HEK293 (cell line): ENCODE results near the gene PCBP3.
A peak's percentile ranks its signal among the peaks of the same experiment; 100 is the strongest.

Experiments
- CTCF ChIA-PET: fragments of 350-600 bp; formaldehyde crosslinking; extraction: SDS; loops from one replicate; lab custom pipeline; 2021; ENCODE audit warnings: antibody characterized with exemption; lab: Yijun Ruan, JAX
- POLR2A ChIA-PET: fragments of 300-600 bp; formaldehyde crosslinking; extraction: SDS; loops from one replicate; lab custom pipeline; 2020; ENCODE audit warnings: antibody characterized with exemption, inconsistent platforms; lab: Yijun Ruan, JAX
- H3K27ac ChIP-seq: fragments of 200-500 bp; sonication (Bioruptor generic); 2 replicates; pipeline ENCODE4 v1.5.1; 2014; ENCODE audit warnings: low read depth, low read length, control low read depth, inconsistent platforms; ENCODE audit errors: extremely low read depth
- H3K36me3 ChIP-seq, 2 experiments: fragments of 200-500 bp in 1 of 2; sonication (Bioruptor generic) in 1 of 2; 1 replicate in 1 of 2; 2 replicates in 1 of 2; pipeline ENCODE4 v1.5.1; 2014 to 2017; ENCODE audit warnings: inconsistent platforms in 2 of 2, low read length in 2 of 2; ENCODE audit not compliant: control insufficient read depth in 2 of 2, insufficient read depth in 1 of 2
- H3K4me1 ChIP-seq: fragments of 200-500 bp; sonication (Bioruptor generic); 2 replicates; pipeline ENCODE4 v1.5.1; 2014; ENCODE audit warnings: mild to moderate bottlenecking, low read length, inconsistent platforms; ENCODE audit not compliant: control insufficient read depth, insufficient read depth
- H3K4me3 ChIP-seq: 2 replicates; pipeline ENCODE4 v1.5.1; 2011; ENCODE audit warnings: low read depth, mild to moderate bottlenecking, control low read depth, low read length, moderate library complexity
- H3K9me3 ChIP-seq: fragments of 200-500 bp; sonication (Bioruptor generic); 2 replicates; pipeline ENCODE4 v1.5.1; 2014; ENCODE audit warnings: low read depth, low read length, inconsistent platforms; ENCODE audit not compliant: control insufficient read depth, insufficient read depth
- GLI4 ChIP-seq: fragments of 450-650 bp; formaldehyde crosslinking; IDR thresholded peaks from 2 replicates; pipeline ENCODE4 v1.5.1; 2016; ENCODE audit warnings: missing biosample characterization, missing genetic modification characterization
- KLF16 ChIP-seq: fragments of 450-650 bp; formaldehyde crosslinking; IDR thresholded peaks from 2 replicates; pipeline ENCODE4 v1.5.1; 2017; ENCODE audit warnings: missing biosample characterization, missing genetic modification characterization
- KLF8 ChIP-seq: fragments of 450-650 bp; formaldehyde crosslinking; IDR thresholded peaks from 2 replicates; pipeline ENCODE4 v1.5.1; 2016; ENCODE audit warnings: missing biosample characterization, missing genetic modification characterization
- ZBTB8A ChIP-seq: fragments of 450-650 bp; formaldehyde crosslinking; IDR thresholded peaks from 2 replicates; pipeline ENCODE4 v1.5.1; 2016; ENCODE audit warnings: missing biosample characterization, missing genetic modification characterization
- ZIC2 ChIP-seq: fragments of 450-650 bp; formaldehyde crosslinking; IDR thresholded peaks from 2 replicates; pipeline ENCODE4 v1.5.1; 2016; ENCODE audit warnings: missing biosample characterization, missing genetic modification characterization
- ZNF157 ChIP-seq: fragments of 450-650 bp; formaldehyde crosslinking; IDR thresholded peaks from 2 replicates; pipeline ENCODE4 v1.5.1; 2016; ENCODE audit warnings: missing biosample characterization, missing genetic modification characterization
- ZNF214 ChIP-seq: fragments of 450-650 bp; formaldehyde crosslinking; IDR thresholded peaks from 2 replicates; pipeline ENCODE4 v1.5.1; 2017; ENCODE audit warnings: missing biosample characterization, mild to moderate bottlenecking, missing genetic modification characterization, borderline replicate concordance
- ZNF335 ChIP-seq: fragments of 450-650 bp; formaldehyde crosslinking; conservative IDR thresholded peaks from 2 replicates; pipeline ENCODE4 v1.5.1; 2016; ENCODE audit warnings: missing biosample characterization, missing genetic modification characterization
- ZNF354C ChIP-seq: fragments of 450-650 bp; formaldehyde crosslinking; IDR thresholded peaks from 2 replicates; pipeline ENCODE4 v1.5.1; 2016; ENCODE audit warnings: missing biosample characterization, missing genetic modification characterization, low read depth, borderline replicate concordance
- ZNF37A ChIP-seq: fragments of 450-650 bp; IDR thresholded peaks from 2 replicates; pipeline ENCODE4 v1.5.1; 2018; ENCODE audit warnings: missing biosample characterization, missing genetic modification characterization
- ZNF423 ChIP-seq: fragments of 450-650 bp; formaldehyde crosslinking; IDR thresholded peaks from 2 replicates; pipeline ENCODE4 v1.5.1; 2016; ENCODE audit warnings: missing biosample characterization, missing genetic modification characterization
- ZNF433 ChIP-seq: fragments of 450-650 bp; formaldehyde crosslinking; IDR thresholded peaks from 2 replicates; pipeline ENCODE4 v1.5.1; 2016; ENCODE audit warnings: missing biosample characterization, missing genetic modification characterization, low read depth
- ZNF48 ChIP-seq: fragments of 450-650 bp; formaldehyde crosslinking; IDR thresholded peaks from 2 replicates; pipeline ENCODE4 v1.5.1; 2016; ENCODE audit warnings: missing biosample characterization, missing genetic modification characterization
- ZNF677 ChIP-seq: fragments of 450-650 bp; IDR thresholded peaks from 2 replicates; pipeline ENCODE4 v1.5.0; 2018; ENCODE audit warnings: missing biosample characterization, mild to moderate bottlenecking, missing genetic modification characterization, moderate library complexity
- ZNF76 ChIP-seq: fragments of 450-650 bp; formaldehyde crosslinking; IDR thresholded peaks from 2 replicates; pipeline ENCODE4; 2016; ENCODE audit warnings: low read depth, missing biosample characterization, missing genetic modification characterization, borderline replicate concordance
- ZNF768 ChIP-seq: fragments of 450-650 bp; formaldehyde crosslinking; IDR thresholded peaks from 2 replicates; pipeline ENCODE4 v1.5.1; 2018; ENCODE audit warnings: missing biosample characterization, mild to moderate bottlenecking, missing genetic modification characterization
- ZNF776 ChIP-seq: fragments of 450-650 bp; formaldehyde crosslinking; IDR thresholded peaks from 2 replicates; pipeline ENCODE4 v1.5.0; 2017; ENCODE audit warnings: missing biosample characterization, missing genetic modification characterization, borderline replicate concordance
- ZNF791 ChIP-seq: fragments of 450-650 bp; formaldehyde crosslinking; IDR thresholded peaks from 2 replicates; pipeline ENCODE4 v1.5.1; 2016; ENCODE audit warnings: missing biosample characterization, missing genetic modification characterization
- ZSCAN30 ChIP-seq: fragments of 450-650 bp; IDR thresholded peaks from 2 replicates; pipeline ENCODE4 v1.5.1; 2018; ENCODE audit warnings: missing biosample characterization, mild to moderate bottlenecking, missing genetic modification characterization, moderate library complexity
- TF ChIP-seq, protein P1 (sequence below): fragments of 450-650 bp; formaldehyde crosslinking; IDR thresholded peaks from 2 replicates; pipeline ENCODE4 v1.5.1; 2017; ENCODE audit warnings: missing biosample characterization, missing genetic modification characterization
- TF ChIP-seq, protein P2 (sequence below): fragments of 450-650 bp; formaldehyde crosslinking; IDR thresholded peaks from 2 replicates; pipeline ENCODE4 v1.5.1; 2017; ENCODE audit warnings: missing biosample characterization, missing genetic modification characterization
- TF ChIP-seq, protein P3 (sequence below): fragments of 450-650 bp; formaldehyde crosslinking; IDR thresholded peaks from 2 replicates; pipeline ENCODE4 v1.5.1; 2017; ENCODE audit warnings: missing biosample characterization, missing genetic modification characterization
- TF ChIP-seq, protein P4 (sequence below): fragments of 450-650 bp; formaldehyde crosslinking; IDR thresholded peaks from 2 replicates; pipeline ENCODE4 v1.5.1; 2016; ENCODE audit warnings: missing biosample characterization, missing genetic modification characterization
- TF ChIP-seq, protein P5 (sequence below): fragments of 450-650 bp; formaldehyde crosslinking; IDR thresholded peaks from 2 replicates; pipeline ENCODE4 v1.5.1; 2016; ENCODE audit warnings: missing biosample characterization, missing genetic modification characterization

The PCBP3 gene

DNA sequence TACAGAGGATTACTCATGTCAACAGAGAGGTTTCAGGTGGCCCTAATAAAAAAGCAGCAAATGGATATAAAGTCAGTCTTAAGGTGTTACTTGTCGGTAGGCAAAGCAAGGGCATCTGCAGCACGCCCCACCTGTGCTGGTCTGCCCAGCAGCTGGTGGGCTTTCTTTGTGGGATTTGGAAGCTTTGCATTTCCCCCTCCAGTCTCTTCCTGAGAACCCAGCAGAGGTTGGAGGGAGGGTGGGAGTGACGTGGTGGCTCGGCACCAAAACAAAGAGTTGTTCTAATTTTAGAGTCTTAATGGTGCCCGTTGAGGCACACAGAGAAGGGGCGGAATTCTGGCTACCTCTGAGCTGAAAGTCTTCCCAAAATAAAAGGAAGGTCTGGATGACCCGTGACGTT is 4.8 kb upstream of the PCBP3 start:
- TF ChIP-seq ZNF791 (no peak), ZNF354C (tag by site-specific recombination) (no peak), ZNF76 (tag by site-specific recombination) (no peak), ZNF48 (tag by site-specific recombination) (no peak), ZNF768 (tag by site-specific recombination) (no peak), ZNF335 (no peak), GLI4 (tag by site-specific recombination) (no peak), ZNF214 (tag by site-specific recombination) (no peak), ZNF423 (tag by site-specific recombination) (no peak)
- TF ChIP-seq, protein P1, sequence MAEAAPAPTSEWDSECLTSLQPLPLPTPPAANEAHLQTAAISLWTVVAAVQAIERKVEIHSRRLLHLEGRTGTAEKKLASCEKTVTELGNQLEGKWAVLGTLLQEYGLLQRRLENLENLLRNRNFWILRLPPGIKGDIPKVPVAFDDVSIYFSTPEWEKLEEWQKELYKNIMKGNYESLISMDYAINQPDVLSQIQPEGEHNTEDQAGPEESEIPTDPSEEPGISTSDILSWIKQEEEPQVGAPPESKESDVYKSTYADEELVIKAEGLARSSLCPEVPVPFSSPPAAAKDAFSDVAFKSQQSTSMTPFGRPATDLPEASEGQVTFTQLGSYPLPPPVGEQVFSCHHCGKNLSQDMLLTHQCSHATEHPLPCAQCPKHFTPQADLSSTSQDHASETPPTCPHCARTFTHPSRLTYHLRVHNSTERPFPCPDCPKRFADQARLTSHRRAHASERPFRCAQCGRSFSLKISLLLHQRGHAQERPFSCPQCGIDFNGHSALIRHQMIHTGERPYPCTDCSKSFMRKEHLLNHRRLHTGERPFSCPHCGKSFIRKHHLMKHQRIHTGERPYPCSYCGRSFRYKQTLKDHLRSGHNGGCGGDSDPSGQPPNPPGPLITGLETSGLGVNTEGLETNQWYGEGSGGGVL (tag by site-specific recombination): 0 out of 2 replicates have a peak, but pooled peaks have one; percentile 23
- TF ChIP-seq, protein P2, sequence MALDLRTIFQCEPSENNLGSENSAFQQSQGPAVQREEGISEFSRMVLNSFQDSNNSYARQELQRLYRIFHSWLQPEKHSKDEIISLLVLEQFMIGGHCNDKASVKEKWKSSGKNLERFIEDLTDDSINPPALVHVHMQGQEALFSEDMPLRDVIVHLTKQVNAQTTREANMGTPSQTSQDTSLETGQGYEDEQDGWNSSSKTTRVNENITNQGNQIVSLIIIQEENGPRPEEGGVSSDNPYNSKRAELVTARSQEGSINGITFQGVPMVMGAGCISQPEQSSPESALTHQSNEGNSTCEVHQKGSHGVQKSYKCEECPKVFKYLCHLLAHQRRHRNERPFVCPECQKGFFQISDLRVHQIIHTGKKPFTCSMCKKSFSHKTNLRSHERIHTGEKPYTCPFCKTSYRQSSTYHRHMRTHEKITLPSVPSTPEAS (tag by site-specific recombination): no peak
- TF ChIP-seq, protein P3, sequence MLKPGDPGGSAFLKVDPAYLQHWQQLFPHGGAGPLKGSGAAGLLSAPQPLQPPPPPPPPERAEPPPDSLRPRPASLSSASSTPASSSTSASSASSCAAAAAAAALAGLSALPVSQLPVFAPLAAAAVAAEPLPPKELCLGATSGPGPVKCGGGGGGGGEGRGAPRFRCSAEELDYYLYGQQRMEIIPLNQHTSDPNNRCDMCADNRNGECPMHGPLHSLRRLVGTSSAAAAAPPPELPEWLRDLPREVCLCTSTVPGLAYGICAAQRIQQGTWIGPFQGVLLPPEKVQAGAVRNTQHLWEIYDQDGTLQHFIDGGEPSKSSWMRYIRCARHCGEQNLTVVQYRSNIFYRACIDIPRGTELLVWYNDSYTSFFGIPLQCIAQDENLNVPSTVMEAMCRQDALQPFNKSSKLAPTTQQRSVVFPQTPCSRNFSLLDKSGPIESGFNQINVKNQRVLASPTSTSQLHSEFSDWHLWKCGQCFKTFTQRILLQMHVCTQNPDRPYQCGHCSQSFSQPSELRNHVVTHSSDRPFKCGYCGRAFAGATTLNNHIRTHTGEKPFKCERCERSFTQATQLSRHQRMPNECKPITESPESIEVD: no peak
- TF ChIP-seq, protein P4, sequence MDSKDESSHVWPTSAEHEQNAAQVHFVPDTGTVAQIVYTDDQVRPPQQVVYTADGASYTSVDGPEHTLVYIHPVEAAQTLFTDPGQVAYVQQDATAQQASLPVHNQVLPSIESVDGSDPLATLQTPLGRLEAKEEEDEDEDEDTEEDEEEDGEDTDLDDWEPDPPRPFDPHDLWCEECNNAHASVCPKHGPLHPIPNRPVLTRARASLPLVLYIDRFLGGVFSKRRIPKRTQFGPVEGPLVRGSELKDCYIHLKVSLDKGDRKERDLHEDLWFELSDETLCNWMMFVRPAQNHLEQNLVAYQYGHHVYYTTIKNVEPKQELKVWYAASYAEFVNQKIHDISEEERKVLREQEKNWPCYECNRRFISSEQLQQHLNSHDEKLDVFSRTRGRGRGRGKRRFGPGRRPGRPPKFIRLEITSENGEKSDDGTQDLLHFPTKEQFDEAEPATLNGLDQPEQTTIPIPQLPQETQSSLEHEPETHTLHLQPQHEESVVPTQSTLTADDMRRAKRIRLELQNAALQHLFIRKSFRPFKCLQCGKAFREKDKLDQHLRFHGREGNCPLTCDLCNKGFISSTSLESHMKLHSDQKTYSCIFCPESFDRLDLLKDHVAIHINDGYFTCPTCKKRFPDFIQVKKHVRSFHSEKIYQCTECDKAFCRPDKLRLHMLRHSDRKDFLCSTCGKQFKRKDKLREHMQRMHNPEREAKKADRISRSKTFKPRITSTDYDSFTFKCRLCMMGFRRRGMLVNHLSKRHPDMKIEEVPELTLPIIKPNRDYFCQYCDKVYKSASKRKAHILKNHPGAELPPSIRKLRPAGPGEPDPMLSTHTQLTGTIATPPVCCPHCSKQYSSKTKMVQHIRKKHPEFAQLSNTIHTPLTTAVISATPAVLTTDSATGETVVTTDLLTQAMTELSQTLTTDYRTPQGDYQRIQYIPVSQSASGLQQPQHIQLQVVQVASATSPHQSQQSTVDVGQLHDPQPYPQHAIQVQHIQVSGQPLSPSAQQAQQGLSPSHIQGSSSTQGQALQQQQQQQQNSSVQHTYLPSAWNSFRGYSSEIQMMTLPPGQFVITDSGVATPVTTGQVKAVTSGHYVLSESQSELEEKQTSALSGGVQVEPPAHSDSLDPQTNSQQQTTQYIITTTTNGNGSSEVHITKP: peak; percentile 93
- Histone ChIP-seq H3K9me3 (no peaks in the 10 kb centered on the region), H3K27ac (no peak overlapping the region), H3K4me1 (peaks cover 11% of the 10 kb centered on the region; the same call in 1 of the 2 replicates), H3K4me3 (no peak overlapping the region), H3K36me3 (no peaks in the 10 kb centered on the region)
- ChIA-PET POLR2A (no interaction called here), CTCF (no interaction called here)

DNA sequence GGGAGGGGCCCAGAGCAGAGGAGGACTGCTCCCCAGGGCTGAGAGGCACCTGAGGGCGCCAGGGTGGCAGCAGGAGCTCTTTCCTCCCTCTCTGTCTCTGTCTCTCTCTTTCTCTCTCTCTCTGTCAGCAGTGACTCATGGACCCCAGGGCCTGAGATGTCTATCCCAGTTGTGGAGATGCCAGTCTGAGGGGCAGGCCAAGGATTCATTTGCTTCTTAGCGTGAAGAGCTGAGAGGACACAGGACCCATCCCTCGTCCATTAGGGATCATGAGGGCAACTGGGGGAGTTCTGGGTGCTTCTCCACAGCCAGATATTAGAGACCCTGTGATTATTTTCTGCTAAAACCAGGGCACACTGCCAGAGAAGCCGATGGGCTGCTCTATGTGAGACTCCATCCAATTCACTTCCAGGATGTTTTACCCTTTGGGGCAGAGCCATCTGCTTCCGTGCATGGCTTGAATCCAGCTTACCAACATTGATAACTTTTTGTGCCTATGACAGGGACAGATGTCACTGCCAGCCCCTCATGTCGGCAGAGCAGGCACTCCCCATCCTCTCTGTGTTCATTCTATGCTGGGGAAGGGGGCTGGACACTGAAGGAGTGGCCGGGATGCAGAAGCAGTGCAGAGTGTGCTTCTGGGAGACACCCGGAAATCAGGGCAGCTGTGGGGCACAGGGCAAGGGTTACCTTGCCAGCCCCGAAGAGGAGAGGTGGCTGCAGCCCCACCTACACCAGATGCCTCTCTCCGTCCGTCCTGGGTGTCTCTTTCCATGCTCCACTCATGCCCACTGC is 4.1 kb upstream of the PCBP3 start:
- Histone ChIP-seq H3K27ac (no peak overlapping the region), H3K4me3 (no peak overlapping the region), H3K36me3 (no peaks in the 10 kb centered on the region), H3K4me1 (peaks cover 11% of the 10 kb centered on the region; the same call in 1 of the 2 replicates)
- CTCF ChIA-PET: interaction anchor here (1.1 kb wide), 1 partner anchor 242 kb away, joined by 3 read pairs; no protein-coding TSS in a partner anchor
- TF ChIP-seq ZNF157 (tag by site-specific recombination) (no peak), ZNF776 (tag by site-specific recombination) (no peak), ZIC2 (tag by site-specific recombination) (peak; percentile 23; the same call in 1 of the 2 replicates), KLF16 (tag by site-specific recombination) (no peak), ZNF37A (tag by site-specific recombination) (no peak), ZNF677 (tag by site-specific recombination) (no peak), ZBTB8A (tag by site-specific recombination) (peak; percentile 13; the same call in 1 of the 2 replicates), KLF8 (tag by site-specific recombination) (no peak), ZSCAN30 (tag by site-specific recombination) (no peak), ZNF433 (tag by site-specific recombination) (no peak)
- TF ChIP-seq, protein P5, sequence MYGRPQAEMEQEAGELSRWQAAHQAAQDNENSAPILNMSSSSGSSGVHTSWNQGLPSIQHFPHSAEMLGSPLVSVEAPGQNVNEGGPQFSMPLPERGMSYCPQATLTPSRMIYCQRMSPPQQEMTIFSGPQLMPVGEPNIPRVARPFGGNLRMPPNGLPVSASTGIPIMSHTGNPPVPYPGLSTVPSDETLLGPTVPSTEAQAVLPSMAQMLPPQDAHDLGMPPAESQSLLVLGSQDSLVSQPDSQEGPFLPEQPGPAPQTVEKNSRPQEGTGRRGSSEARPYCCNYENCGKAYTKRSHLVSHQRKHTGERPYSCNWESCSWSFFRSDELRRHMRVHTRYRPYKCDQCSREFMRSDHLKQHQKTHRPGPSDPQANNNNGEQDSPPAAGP: 0 out of 2 replicates have a peak, but pooled peaks have one; percentile 18
- TF ChIP-seq, all 188 proteins: peak for 3
- POLR2A ChIA-PET: no interaction called here
- no peaks in the 10 kb centered on the region for H3K9me3 ChIP-seq
